ENCODE measurements around the gene PTGES3.
"Not testable (repeated sequence)": the region's sequence is repeated elsewhere in the genome, so short reads cannot be mapped to it uniquely, and the experiment has no call there.

Gene PTGES3

GRCh38 chr12:56648023-56648422, 40.1 kb downstream of the PTGES3 start:
- DNase-seq, result not testable (repeated sequence)

- peak; percentile 96 to 100 for DNase-seq
These were observed 42.2 kb downstream of the PTGES3 start, which contains the start of gene ATP5F1B for GRCh38 chr12:56645717-56646446. TSS of gene ATP5F1B (minus strand) at chr12:56645984. CDS start at chr12:56645963, 21 bp downstream.

- DNase-seq, result peak in 1 of 2 experiments; percentile 15
These were observed 42.8 kb downstream of the PTGES3 start for GRCh38 chr12:56645201-56645716.

- DNase-seq, result no peak
These were observed 43.4 kb downstream of the PTGES3 start for GRCh38 chr12:56644654-56645053.

- no peak for DNase-seq
These were observed 46.9 kb downstream of the PTGES3 start for GRCh38 chr12:56641219-56641618.

GRCh38 chr12:56637621-56638020, 50.5 kb downstream of the PTGES3 start:
- DNase-seq, result no peak

- peak; percentile 100 for DNase-seq
These were observed 51.2 kb downstream of the PTGES3 start for GRCh38 chr12:56636675-56637540.

GRCh38 chr12:56635806-56636674, 52.0 kb downstream of the PTGES3 start:
- DNase-seq, result peak; percentile 78 to 85

- peak; percentile 73 to 79 for DNase-seq
These were observed 53.0 kb downstream of the PTGES3 start for GRCh38 chr12:56634837-56635791.

GRCh38 chr12:56634242-56634836, 53.7 kb downstream of the PTGES3 start:
- peak; percentile 46 to 62 for DNase-seq

- no peak for DNase-seq
These were observed 54.4 kb downstream of the PTGES3 start for GRCh38 chr12:56633468-56634241.

- DNase-seq, result no peak
These were observed 55.2 kb downstream of the PTGES3 start for GRCh38 chr12:56632701-56633467.

- DNase-seq, result peak; percentile 16 to 49
These were observed 56.0 kb downstream of the PTGES3 start for GRCh38 chr12:56631790-56632700.

- peak; percentile 76 to 89 for DNase-seq
These were observed 57.9 kb downstream of the PTGES3 start, which contains the start of gene BAZ2A for GRCh38 chr12:56630180-56630632. TSS of gene BAZ2A (minus strand) at chr12:56630326. CDS start at chr12:56617530, 12,796 bp downstream.

- peak in 1 of 2 experiments; percentile 30 for DNase-seq
These were observed 58.5 kb downstream of the PTGES3 start for GRCh38 chr12:56629459-56630179.

- DNase-seq, result peak; percentile 30 to 52
These were observed 59.2 kb downstream of the PTGES3 start for GRCh38 chr12:56628671-56629458.
